Heart left ventricle (tissue), 13 donors: ENCODE results near the gene POLR3H.
"Not testable (repeated sequence)": the region's sequence is repeated elsewhere in the genome, so short reads cannot be mapped to it uniquely, and the experiment has no call there.

Source experiments
- POLR2A ChIP-seq, 2 donors: fragments of 450-650 bp; IDR thresholded peaks; one replicate each; pipeline ENCODE4 v1.6.1; 2017; ENCODE audit warnings: antibody characterized with exemption in 2 of 2, mild to moderate bottlenecking in 2 of 2, moderate library complexity in 2 of 2
- TF ChIP-seq, protein P1 (sequence below), 12 donors: fragments of 200-600 bp; sonication (generic) in 4 of 12; IDR thresholded peaks; one replicate each; pipeline versions ENCODE4 v1.5.0 to v1.8.0; 2018 to 2022; ENCODE audit warnings: antibody characterized with exemption in 12 of 12, mild to moderate bottlenecking in 5 of 12
- donor health status: ischemic (EF 13 %, LVEDD 7.1; RV severe dilation, severe dysfunction).
- donor health status: DM: no; HTN: yes; CAD: no.
- donor health status: DM: no; HTN: no; CAD: no.
- donor health status: ischemic (EF 25% LVEDD 6.9; RV normal size, moderate dysfunction).
- donor health status: ischemic (EF 25% LVEDD 5.7; RV mildly dilated, moderate dysfunction).
- donor health status: ischemic (EF 35%, LVEDD 5.7; RV mildly dilated, moderate dysfunction).
- donor health status: nonischemic (EF 11% LVEDD 7.7; RV severe dilation, severe dysfunction).
- donor health status: DM: yes; HTN: yes; CAD: no.
- donor health status: PGD.
- donor health status: ischemic (EF 29% LVEDD 5.4; RV normal size, mild dysfunction).
- donor health status: nonischemic (EF 23%, LVEDD 6.1; RV moderate dilation, normal function).

DNA sequence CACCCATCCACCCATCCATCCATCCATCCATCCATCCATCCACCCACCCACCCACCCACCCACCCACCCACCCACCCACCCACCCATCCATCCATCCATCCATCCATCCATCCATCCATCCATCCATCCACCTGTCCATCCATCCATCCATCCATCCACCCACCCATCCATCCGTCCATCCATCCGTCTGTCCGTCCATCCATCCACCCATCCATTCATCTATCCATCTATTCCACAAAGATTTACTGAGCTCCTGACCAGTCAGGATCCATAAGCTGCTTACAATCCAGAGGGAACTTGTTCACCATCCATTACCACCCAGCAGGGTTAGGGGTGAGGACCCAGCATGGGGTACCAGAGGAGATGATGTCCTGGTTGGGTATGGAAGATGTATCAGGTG lies 28.0 kb upstream of the POLR3H start:
- TF ChIP-seq, protein P1, sequence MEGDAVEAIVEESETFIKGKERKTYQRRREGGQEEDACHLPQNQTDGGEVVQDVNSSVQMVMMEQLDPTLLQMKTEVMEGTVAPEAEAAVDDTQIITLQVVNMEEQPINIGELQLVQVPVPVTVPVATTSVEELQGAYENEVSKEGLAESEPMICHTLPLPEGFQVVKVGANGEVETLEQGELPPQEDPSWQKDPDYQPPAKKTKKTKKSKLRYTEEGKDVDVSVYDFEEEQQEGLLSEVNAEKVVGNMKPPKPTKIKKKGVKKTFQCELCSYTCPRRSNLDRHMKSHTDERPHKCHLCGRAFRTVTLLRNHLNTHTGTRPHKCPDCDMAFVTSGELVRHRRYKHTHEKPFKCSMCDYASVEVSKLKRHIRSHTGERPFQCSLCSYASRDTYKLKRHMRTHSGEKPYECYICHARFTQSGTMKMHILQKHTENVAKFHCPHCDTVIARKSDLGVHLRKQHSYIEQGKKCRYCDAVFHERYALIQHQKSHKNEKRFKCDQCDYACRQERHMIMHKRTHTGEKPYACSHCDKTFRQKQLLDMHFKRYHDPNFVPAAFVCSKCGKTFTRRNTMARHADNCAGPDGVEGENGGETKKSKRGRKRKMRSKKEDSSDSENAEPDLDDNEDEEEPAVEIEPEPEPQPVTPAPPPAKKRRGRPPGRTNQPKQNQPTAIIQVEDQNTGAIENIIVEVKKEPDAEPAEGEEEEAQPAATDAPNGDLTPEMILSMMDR (IDR thresholded peaks at IDR 0.05): not testable (repeated sequence)
- TF ChIP-seq POLR2A (IDR thresholded peaks at IDR 0.05): not testable (repeated sequence)
